ENCODE data around the gene KCNN2. TPM values are rescaled to one million over a fixed set of nuclear protein-coding genes. Genes with fewer than 3 reads are reported as not detected.
"Not testable (repeated sequence)": the region's sequence is repeated elsewhere in the genome, so short reads cannot be mapped to it uniquely, and the experiment has no call there.

Gene KCNN2
- total RNA-seq, 3 donors from 2014 or later (not counting 1 experiment from before 2014, with no cell fraction given) = not detected

DNA sequence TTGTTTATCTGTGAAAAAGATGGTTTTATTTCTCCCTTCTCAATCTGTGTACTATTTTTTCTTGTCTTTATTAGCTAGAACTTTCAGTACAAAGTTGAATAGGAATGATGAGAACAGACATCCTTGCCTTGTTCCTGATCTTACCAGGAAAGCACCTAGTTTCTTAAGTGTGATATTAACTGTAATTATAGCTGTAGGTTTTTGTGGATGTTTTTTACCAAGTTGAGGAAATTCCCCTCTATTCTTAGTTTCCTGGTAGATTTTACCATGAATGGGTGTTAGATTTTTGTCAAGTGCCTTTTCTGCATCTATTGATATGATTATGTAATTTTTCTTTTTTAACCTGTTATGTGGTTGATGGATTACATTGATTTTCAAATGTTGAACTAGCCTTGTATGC lies 68.7 kb downstream of the KCNN2 start:
- TF ChIP-seq, protein P1, sequence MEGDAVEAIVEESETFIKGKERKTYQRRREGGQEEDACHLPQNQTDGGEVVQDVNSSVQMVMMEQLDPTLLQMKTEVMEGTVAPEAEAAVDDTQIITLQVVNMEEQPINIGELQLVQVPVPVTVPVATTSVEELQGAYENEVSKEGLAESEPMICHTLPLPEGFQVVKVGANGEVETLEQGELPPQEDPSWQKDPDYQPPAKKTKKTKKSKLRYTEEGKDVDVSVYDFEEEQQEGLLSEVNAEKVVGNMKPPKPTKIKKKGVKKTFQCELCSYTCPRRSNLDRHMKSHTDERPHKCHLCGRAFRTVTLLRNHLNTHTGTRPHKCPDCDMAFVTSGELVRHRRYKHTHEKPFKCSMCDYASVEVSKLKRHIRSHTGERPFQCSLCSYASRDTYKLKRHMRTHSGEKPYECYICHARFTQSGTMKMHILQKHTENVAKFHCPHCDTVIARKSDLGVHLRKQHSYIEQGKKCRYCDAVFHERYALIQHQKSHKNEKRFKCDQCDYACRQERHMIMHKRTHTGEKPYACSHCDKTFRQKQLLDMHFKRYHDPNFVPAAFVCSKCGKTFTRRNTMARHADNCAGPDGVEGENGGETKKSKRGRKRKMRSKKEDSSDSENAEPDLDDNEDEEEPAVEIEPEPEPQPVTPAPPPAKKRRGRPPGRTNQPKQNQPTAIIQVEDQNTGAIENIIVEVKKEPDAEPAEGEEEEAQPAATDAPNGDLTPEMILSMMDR (IDR thresholded peaks at IDR 0.05) = no peak
- Histone ChIP-seq H3K27me3 (ENCODE audit: control insufficient read depth, insufficient read depth, low read length) (no peaks in the 10 kb centered on the region), H3K9me3 (ENCODE audit: control insufficient read depth, insufficient read depth, low read length) (no peaks in the 10 kb centered on the region), H3K36me3 (ENCODE audit: control insufficient read depth, insufficient read depth, low read length) (no peaks in the 10 kb centered on the region), H3K27ac (ENCODE audit: low read length) (no peak overlapping the region), H3K4me1 (ENCODE audit: control insufficient read depth, insufficient read depth, low read length) (no peaks in the 10 kb centered on the region), H3K4me3 (ENCODE audit: low read length) (no peak overlapping the region)
- H3K4me3 Mint-ChIP-seq = no peak overlapping the region
- no peaks in the 10 kb centered on the region for H3K4me1 Mint-ChIP-seq
- intact Hi-C loops (cut with micrococcal nuclease) = no loop called here
- no peak overlapping the region for H3K27ac Mint-ChIP-seq
- no peaks in the 10 kb centered on the region for H3K27me3 Mint-ChIP-seq (ENCODE audit: low read depth in 2 of 2)
- H3K36me3 Mint-ChIP-seq = no peaks in the 10 kb centered on the region
- H3K9me3 Mint-ChIP-seq = peaks cover 0 to 2% of the 10 kb centered on the region in 2 donors
- DNase-seq (no peak), ATAC-seq (no peak)

DNA sequence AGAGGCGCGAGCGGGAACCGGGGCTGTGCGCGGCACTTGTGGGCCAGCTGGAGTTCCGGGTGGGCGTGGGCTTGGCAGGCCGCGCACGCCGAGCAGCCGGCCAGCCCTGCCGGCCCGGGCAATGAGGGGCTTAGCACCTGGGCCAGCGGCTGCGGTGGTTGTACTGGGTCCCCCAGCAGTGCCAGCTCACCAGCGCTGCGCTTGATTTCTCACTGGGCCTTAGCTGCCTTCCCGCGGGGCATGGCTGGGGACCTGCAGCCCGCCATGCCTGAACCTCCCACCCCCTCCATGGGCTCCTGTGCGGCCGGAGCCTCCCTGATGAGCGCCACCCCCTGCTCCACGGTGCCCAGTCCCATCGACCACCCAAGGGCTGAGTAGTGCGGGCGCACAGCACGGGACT lies 70.8 kb downstream of the KCNN2 start:
- H3K4me3 Mint-ChIP-seq; H3K9me3 ChIP-seq (ENCODE audit: control insufficient read depth, insufficient read depth, low read length); ATAC-seq; H3K4me1 Mint-ChIP-seq; intact Hi-C loops (cut with micrococcal nuclease); H3K4me3 ChIP-seq (ENCODE audit: low read length); DNase-seq; H3K27ac Mint-ChIP-seq; H3K27ac ChIP-seq (ENCODE audit: low read length); H3K36me3 Mint-ChIP-seq; H3K4me1 ChIP-seq (ENCODE audit: control insufficient read depth, insufficient read depth, low read length); H3K9me3 Mint-ChIP-seq; H3K36me3 ChIP-seq (ENCODE audit: control insufficient read depth, insufficient read depth, low read length); H3K27me3 Mint-ChIP-seq (ENCODE audit: low read depth in 2 of 2); H3K27me3 ChIP-seq (ENCODE audit: control insufficient read depth, insufficient read depth, low read length): not testable (repeated sequence)
- WGBS (ENCODE audit: insufficient coverage) = 97% methylated on average over 30 of the region's 30 CpGs

GRCh38 chr5:114434396-114435219 lies 72.7 kb downstream of the KCNN2 start:
- Histone ChIP-seq H3K27me3 (ENCODE audit: control insufficient read depth, insufficient read depth, low read length) (no peaks in the 10 kb centered on the region), H3K4me3 (ENCODE audit: low read length) (no peak overlapping the region), H3K4me1 (ENCODE audit: control insufficient read depth, insufficient read depth, low read length) (no peaks in the 10 kb centered on the region), H3K36me3 (ENCODE audit: control insufficient read depth, insufficient read depth, low read length) (no peaks in the 10 kb centered on the region), H3K9me3 (ENCODE audit: control insufficient read depth, insufficient read depth, low read length) (no peaks in the 10 kb centered on the region), H3K27ac (ENCODE audit: low read length) (no peak overlapping the region)
- H3K36me3 Mint-ChIP-seq = no peaks in the 10 kb centered on the region
- intact Hi-C loops (cut with micrococcal nuclease) = no loop called here
- ATAC-seq = no peak
- no peak for DNase-seq
- WGBS (ENCODE audit: insufficient coverage) = 76% methylated on average over 5 of the region's 5 CpGs
- TF ChIP-seq, protein P1 (IDR thresholded peaks at IDR 0.05) = no peak
- no peak overlapping the region for H3K4me3 Mint-ChIP-seq
- H3K27ac Mint-ChIP-seq = no peak overlapping the region
- H3K4me1 Mint-ChIP-seq = no peaks in the 10 kb centered on the region
- H3K9me3 Mint-ChIP-seq = peaks cover 2 to 3% of the 10 kb centered on the region in 2 donors
- H3K27me3 Mint-ChIP-seq (ENCODE audit: low read depth in 2 of 2) = no peaks in the 10 kb centered on the region

- no peak for ATAC-seq
- H3K36me3 Mint-ChIP-seq = no peaks in the 10 kb centered on the region
- no peaks in the 10 kb centered on the region for H3K4me1 Mint-ChIP-seq
- TF ChIP-seq, protein P1 (IDR thresholded peaks at IDR 0.05) = no peak
- H3K9me3 Mint-ChIP-seq = peaks cover 2 to 3% of the 10 kb centered on the region in 2 donors
- Histone ChIP-seq H3K27ac (ENCODE audit: low read length) (no peak overlapping the region), H3K4me3 (ENCODE audit: low read length) (no peak overlapping the region), H3K9me3 (ENCODE audit: control insufficient read depth, insufficient read depth, low read length) (no peaks in the 10 kb centered on the region), H3K36me3 (ENCODE audit: control insufficient read depth, insufficient read depth, low read length) (no peaks in the 10 kb centered on the region), H3K4me1 (ENCODE audit: control insufficient read depth, insufficient read depth, low read length) (no peaks in the 10 kb centered on the region), H3K27me3 (ENCODE audit: control insufficient read depth, insufficient read depth, low read length) (no peaks in the 10 kb centered on the region)
- no peak for DNase-seq
- H3K4me3 Mint-ChIP-seq = no peak overlapping the region
- H3K27me3 Mint-ChIP-seq (ENCODE audit: low read depth in 2 of 2) = no peaks in the 10 kb centered on the region
- H3K27ac Mint-ChIP-seq = no peak overlapping the region
- intact Hi-C loops (cut with micrococcal nuclease) = no loop called here
- 100% methylated on average over 1 of the region's 1 CpG for WGBS (ENCODE audit: insufficient coverage)
These were observed 73.3 kb downstream of the KCNN2 start for GRCh38 chr5:114435220-114435481.

Data from natural killer cell (primary cell).